HG03565 (cell line): ENCODE results near the gene DHX35.
"Not testable (repeated sequence)": the region's sequence is repeated elsewhere in the genome, so short reads cannot be mapped to it uniquely, and the experiment has no call there.

Source experiments
- ATAC-seq: cut with Tn5 transposase; IDR thresholded peaks from one replicate; pipeline ENCODE4 v1.9.1; 2021; ENCODE audit warnings: mild to moderate bottlenecking, moderate library complexity; ENCODE audit not compliant: unreplicated experiment

Gene DHX35

DNA sequence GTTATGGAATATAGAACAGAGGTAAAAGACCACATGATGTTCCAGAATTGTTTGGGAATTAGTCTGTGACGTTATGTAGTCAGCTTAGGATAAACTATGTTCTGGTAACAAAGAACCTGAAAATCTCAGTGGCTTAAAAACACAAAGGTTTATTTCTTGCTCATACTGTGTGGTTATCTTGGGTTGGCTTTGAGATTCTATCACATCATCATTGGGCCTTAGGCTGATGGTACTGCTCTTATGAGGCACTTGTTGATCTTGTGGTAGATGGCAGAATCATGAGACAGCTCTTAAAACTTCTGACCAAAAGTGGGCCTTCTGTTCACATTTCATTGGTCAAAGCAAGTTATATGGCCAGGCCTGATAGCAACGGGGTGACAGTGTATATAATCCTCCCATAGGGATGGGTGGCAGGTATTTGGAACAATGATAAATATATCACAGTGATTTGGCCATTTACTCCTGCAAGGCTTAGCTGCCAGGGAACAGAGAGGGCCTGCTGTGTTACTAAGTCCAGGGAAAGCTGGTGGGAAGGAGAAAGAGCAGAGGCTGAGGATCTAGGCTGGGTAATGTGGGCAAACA, 13.5 kb downstream of the DHX35 start:
- no peak for ATAC-seq

DNA sequence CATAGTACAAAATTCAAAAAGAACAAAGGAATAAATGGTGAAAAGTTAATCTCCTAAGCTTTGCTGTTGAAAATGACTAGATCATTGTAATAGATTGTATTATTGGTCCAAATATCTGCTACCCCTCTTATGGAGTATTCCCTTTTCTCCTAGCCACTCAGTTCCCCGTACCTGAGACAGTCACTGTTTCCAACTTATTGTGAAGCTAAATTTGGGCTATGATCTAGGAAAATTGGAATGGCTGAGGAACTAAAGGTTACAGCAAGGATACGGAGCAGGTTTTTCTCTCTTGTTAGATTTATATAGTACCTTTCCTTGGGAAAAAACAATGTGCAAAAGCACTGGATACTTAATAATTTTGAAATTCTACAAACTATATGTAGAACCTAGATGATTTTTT, 17.3 kb downstream of the DHX35 start:
- ATAC-seq = no peak

- no peak for ATAC-seq
These were observed 17.7 kb downstream of the DHX35 start for GRCh38 chr20:38979842-38980241.

DNA sequence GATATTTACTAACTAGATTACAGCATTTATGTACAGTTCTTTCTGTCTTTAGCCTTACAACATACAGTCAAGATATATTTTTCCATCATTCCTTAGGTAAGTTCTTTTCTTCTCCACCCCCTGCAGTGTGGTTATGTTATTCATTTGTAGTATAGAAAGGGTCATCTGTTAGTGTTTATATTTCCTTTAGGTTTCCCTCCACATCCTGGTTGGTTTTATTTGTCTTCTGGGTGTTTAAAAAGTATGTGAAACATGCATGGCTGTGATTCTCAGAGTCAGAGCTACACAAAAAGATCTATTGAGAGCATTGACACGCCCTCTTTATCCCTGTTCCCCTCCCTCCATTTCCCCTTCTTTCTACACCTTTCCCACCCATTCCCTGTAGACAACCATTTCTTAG, 20.1 kb downstream of the DHX35 start:
- no peak for ATAC-seq

GRCh38 chr20:38985060-38985459, 22.9 kb downstream of the DHX35 start:
- no peak for ATAC-seq

DNA sequence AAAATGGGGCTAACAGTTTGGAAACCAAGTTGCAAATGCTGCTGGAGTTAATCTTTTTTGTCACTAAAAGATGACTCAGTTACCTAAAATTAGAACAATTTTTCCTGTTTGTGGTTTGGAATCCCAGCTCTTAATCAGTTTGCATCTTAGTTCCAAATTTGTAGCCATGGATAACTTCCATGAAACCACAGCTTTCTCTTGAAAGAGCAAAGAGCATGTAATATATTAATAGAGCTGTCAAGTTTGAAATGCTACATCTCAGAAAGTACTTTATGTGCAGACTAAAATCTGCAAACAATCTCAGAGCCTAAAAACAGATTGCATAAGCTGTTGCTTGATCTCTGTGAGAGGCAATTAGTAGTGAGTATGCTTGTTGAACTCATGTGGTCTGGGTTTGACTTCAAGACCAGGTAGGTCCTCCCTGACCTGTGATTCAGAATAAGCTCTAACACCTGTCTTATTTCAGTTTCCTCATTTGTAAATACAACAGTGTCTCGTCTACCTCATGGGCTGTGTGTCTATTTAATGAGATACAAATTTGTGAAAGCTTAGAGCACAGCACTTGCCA, 23.5 kb downstream of the DHX35 start:
- ATAC-seq = no peak

GRCh38 chr20:38986663-38987062, 24.5 kb downstream of the DHX35 start:
- ATAC-seq = no peak

DNA sequence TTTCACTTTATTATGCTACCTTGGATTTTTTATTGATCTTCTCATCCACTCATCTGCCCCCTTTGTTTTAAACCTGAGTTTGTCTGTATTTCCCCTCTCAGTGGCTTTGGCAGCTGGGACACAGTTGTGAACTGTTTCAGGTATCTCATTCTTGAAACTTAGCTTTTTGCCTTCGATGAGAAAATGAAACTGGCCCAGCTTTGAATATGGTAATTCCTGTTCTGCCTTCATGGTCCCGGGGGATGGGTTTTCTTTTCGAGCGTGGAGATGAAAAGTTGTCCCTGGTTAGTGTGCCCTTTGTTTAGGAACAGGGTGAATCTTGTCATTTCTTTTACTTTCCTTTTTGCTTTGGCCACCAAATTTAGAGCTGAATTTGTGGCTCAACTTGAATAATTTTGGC, 25.6 kb downstream of the DHX35 start:
- no peak for ATAC-seq

GRCh38 chr20:38990728-38991127, 28.6 kb downstream of the DHX35 start:
- no peak for ATAC-seq

DNA sequence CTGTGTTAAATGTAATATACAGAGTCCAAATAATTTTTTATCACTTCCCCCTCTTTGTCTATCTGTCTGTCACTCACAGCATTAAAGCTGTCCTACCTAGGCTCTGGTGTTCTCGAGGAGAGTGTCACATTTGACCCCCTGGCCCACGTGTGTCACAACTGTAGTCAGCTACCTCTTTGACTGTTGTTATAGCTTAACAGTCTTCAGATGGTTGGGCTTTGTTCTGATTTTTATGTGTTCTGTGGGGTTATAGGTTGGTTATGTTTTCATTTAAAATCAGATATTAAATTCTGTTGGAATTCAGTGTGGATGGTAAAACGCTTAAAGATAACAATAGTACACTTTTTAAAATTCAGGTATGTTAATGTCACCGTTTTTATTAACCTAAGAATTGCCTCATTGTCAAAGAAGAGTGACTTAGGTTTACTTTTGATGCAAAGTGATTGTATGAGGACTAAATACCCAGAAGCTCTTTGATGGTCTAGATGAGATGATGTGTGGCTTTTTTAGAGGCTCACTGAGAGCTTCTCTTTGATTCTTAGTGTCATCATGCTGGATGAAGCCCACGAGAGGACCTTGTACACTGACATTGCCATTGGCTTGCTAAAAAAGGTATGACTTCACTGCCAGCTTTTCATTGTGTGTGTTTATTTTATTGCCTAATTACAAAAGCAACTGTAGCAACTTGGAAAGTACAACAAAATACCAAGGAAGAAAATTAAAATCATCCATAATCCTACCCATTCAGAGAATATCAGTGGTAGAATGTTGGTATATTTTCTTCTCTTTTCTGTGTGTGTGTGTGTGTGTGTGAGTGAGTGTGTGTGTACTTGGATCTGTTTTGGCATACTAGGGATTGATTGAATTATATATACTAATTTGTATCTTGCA, 29.9 kb downstream of the DHX35 start:
- ATAC-seq = no peak

- ATAC-seq = no peak
These were observed 33.4 kb downstream of the DHX35 start for GRCh38 chr20:38995536-38996044.

DNA sequence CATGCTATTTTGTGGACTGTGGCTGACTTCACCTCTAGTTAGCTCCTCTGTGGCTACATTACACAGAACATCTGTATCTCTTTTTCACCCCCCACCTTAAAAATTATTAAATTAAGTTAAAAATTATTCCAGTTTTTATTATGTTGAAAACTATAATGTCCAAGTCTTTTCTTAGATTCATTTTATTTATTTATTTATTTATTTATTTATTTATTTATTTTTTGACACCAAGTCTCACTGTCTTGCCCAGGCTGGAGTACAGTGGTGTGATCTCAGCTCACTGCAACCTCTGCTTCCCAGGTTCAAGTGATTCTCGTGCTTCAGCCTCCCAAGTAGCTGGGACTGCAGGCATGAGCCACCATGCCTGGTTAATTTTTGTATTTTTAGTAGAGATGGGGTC, 34.7 kb downstream of the DHX35 start:
- ATAC-seq = not testable (repeated sequence)

DNA sequence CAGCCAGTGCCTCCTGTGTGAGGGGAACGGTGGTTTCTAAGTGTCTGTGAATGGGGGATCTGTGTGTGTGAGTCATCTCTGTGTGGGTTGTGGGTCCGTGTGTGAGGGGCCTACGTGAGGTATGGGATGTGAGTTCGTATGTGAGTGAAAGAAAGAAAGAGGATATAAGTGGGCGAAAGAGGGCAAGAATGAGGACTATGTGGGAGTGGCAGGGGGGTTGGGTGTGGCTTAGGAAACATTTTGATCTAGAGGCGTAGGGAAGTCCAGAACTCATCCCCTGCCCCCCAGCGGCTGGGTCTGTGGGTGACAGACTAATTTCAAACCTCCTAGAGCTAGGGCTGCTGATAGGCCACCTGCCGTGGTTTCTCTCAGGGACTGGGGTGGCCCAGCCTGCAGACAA, 35.5 kb downstream of the DHX35 start:
- peak; percentile 85 for ATAC-seq

DNA sequence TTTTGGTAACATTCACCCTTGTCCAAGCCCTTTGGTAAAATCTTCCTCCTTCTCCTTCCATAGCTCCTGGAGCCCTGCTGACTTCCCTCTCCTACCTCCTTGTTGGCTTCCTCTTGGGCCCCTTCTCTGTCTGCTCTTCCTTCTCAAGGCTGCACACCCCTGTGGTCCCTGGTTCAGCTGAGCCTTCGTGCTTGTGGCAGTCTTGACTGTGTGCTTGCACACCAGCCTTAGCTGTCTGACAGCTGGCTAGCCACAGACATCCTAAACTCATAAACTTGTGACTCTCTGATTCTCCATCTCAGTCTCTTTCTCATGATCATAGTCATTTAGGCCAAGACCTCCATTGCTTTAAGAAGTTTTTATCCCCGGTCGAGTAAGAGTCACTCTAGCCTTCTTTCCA, 37.1 kb downstream of the DHX35 start:
- no peak for ATAC-seq

DNA sequence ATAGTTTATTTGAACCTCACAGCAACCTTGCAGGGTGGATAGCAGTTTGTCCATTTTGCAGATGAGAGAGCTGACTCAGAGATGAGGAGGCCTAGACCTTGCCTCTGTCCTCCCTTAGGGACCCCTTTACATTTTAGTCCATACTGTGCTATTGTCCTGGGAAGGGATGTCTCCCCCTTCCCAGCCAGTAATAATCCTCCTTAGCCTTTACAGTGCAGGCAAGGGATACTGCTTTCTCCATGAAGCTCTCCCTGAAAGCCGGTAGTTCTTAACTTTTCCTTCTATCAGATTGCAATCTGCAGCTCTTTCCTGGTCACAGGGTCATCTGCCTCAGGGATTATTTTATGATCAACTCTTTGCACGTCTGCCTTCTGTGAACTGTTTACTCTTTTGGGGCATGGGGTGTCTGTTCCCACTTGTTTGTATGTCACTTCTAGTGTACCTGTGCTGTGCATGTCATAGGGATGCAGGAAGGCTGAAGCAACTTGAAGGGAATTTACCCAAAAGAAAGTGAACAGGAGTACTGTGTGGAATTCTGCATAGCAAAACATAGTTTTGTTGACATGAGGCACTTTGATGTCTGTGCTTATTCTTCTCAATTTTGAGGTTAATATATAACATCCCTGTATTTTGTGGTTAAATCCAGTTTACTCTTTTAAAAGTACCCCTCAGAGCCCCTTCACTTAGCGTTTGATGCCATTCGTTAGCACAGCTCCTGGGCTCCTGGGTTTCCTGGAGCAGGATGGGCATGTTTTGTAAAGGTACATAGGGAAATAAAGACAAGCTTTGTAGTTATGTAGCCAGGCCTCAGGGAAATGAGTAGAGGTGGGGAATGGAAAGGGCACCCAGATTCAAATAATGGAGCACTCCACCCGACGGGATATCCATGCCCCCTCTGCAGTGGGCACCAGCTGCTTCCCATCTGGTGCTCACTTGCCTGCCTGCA, 38.1 kb downstream of the DHX35 start:
- no peak for ATAC-seq

DNA sequence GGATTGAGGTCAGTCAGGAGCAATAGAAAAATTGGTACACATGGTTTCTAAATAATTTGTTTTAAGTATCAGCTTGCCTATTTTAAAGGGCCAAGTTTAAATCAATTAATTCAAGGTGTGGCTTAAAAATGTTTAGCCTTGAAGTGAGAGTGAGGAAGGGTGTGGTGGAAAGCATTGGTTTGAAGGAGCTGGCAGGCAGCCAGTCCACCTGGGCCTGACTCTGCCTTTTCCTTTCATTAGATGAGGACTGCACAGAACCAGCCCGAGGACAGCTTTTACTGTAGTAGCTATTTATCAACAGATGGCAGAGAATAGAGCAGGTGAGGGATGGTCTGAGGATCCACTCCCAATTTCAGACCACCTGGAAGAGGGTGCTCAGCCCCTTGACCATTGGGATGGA, 42.4 kb downstream of the DHX35 start:
- ATAC-seq = no peak

DNA sequence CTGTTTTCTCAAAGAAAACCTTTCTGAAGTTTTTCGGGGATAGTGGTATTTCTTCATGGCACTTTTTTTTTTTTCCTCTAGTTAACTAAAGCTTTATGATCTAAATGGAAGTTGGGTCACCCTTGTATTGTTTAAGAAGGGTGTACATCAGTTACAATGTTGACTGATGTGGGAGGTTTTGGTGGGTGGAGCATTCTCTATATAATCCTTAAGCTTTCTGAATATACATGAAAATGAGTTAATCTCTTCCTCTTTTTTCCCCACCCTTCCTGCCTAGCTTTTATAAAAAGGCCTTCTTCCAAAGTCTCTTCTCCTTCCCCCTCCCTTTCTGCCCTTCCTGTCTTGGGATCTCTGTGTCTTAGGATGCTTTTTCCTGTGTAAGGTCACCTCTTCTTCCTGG, 47.2 kb downstream of the DHX35 start:
- ATAC-seq = no peak

DNA sequence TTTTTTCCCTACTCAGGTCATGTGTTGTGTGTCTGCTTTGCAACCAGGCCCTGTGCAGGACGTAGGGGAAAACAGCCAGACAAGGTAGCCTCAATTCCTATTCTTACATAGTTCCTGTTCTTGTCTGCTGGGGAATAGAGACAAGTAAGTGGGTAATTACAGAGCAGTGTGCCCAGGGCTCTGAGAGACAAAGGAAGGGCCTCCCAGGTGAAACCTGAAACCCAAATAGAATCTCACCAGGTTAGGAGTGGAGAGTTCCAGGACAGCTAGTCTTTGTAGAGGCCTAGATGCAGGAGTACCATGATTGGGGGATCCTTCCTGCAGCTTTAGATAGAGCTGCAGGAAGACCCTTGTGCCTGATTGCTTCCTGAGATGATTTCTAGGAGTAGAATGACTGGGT, 48.4 kb downstream of the DHX35 start:
- no peak for ATAC-seq

DNA sequence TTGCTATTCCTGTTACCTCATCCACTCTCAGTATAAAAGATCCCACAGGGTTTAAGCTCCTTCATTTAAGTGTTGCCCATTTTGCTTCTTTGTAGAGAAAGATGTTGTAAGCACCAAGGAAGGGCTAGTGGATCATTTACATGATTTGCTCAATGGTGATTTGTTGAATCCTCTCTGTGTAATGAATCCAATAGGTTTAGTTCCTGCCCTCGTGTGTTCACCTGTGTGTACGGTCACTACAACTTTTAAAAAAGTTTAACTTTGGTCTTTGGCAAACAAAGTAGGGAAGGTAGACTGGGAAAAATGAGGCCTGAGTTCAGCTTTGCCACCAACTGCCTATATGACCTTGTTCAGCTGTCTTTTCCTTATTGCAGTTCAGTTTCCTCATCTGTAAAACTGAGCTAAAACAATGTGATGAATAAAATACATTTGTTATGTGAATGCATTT, 51.5 kb downstream of the DHX35 start:
- no peak for ATAC-seq

GRCh38 chr20:39016041-39016440, 53.9 kb downstream of the DHX35 start:
- ATAC-seq = no peak

DNA sequence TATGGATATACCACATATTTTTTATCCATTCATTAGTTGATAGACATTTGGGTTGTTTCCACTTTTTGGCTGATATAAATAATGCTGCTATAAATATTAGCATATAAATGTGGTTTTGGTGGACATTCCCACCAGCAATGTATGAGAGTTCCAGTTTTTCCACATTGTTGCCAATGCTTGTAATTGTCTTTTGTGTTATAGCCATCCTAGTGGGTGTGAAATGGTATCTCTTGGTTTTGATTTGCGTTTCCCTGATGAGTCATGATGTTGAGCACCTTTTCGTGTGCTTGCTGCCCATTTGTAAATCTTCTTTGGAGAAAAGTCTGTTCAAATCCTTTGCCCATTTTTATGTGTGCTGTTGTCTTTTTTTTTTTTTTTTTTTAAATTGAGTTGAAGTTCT, 54.4 kb downstream of the DHX35 start:
- no peak for ATAC-seq
